Inflammatory macrophage (primary cell): ENCODE measurements around the gene PDS5B.
"Not testable (repeated sequence)": the region's sequence is repeated elsewhere in the genome, so short reads cannot be mapped to it uniquely, and the experiment has no call there.

ENCODE experiments used
- DNase-seq, 2 donors: peaks; one replicate each; pipeline ENCODE4 v3.0.0-alpha.2; 2020 to 2022

Gene PDS5B

GRCh38 chr13:32728327-32728726 lies 142.1 kb downstream of the PDS5B start:
- no peak for DNase-seq

GRCh38 chr13:32729097-32729496 lies 142.8 kb downstream of the PDS5B start:
- not testable (repeated sequence) for DNase-seq

DNA sequence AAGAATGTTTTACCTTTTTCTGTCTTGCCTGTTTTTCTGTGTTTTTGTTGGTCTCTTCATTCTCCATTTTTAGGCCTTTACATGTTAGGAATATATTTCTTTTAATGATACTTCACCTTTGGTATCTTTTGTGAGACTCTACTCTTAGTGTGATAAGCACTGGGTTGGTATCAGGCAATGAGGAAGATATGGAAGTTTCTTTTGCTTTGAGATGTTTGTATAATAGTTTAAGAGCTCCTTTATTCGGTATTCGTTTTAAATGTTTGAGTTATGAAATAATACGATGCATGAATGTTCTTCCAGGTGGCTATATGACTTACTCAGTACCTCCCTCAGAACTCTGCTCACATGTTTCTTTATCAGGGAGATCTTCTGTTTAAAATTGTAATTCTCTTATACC lies 144.8 kb downstream of the PDS5B start:
- DNase-seq: no peak

DNA sequence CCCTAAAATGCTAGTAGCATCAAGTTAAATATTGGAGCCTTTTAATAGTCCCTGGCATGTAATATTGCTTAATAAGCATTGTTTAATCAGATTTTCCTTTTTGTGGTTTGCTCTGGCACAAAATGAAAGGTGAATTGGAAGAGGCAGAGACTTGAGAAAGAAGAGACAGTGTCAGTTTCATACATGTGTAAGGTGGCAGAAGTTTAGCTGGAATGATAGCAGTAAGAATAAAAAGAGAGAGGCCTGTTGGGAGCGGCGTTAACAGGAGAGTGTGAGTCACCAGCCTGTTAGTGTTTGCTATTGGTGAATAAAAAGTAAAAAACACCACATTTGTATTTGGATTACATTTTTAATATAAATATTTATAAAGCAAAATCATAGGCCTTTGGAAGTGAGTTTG lies 145.3 kb downstream of the PDS5B start:
- no peak for DNase-seq

DNA sequence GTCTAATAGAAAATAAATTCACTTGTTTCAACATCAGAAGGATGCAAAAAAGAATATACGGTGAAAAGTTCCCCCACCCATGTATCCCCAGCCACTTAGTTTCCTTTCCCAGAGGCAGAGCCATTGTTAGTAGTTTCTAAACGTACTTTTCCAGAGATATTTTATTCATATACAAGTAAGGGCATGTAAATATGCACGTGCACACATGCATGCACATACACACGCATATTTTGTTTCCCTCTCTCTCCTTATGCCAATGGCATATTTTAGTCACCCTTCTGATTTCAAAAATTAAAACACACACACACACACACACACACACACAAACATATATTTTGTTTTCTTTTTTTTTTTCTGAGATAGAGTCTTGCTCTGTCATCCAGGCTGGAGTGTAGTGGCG lies 147.4 kb downstream of the PDS5B start:
- DNase-seq: no peak

- peak in 1 of 2 donors; percentile 14 for DNase-seq
Measured at GRCh38 chr13:32734511-32734910, 148.3 kb downstream of the PDS5B start.

GRCh38 chr13:32735859-32736258 lies 149.6 kb downstream of the PDS5B start:
- DNase-seq: no peak

GRCh38 chr13:32736648-32737047 lies 150.4 kb downstream of the PDS5B start:
- no peak for DNase-seq

GRCh38 chr13:32737111-32737571 lies 150.9 kb downstream of the PDS5B start:
- DNase-seq: no peak

DNA sequence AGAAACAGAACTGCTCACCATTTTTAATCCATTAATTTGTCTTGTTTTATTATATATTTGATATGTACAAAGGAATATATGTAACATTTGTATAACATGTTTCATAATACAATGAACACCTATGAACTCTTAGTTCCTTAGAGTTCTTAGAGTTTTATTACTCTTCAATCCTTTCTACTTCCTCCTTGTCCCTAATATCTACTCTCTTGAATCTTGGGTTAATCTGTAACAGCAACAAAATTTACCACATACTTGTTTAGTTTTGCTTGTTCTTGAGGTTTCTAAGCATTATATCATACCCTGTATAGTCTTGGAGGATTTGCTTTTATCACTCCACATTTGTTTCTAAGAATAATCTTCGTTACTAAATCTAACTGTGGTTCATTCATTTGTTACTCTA lies 151.4 kb downstream of the PDS5B start:
- DNase-seq: peak in 1 of 2 donors; percentile 7

DNA sequence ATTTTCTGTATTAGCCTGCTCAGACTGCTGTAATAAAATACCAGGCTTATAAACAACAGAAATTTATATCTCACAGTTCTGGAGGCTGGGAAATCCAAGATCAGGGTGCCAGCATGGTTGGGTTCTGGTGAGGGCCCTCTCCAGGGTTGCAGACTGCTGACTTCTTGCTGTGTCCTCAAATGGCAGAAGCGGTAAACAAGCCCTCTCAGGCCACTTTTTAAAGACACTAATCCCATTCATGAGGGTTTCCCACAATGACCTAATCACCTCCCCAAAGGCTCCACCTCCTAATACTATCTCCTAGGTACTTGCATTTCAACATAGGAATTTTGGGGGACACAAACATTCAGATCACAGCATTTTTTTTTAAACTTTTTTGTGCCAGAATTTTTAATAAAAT lies 159.3 kb downstream of the PDS5B start:
- no peak for DNase-seq

DNA sequence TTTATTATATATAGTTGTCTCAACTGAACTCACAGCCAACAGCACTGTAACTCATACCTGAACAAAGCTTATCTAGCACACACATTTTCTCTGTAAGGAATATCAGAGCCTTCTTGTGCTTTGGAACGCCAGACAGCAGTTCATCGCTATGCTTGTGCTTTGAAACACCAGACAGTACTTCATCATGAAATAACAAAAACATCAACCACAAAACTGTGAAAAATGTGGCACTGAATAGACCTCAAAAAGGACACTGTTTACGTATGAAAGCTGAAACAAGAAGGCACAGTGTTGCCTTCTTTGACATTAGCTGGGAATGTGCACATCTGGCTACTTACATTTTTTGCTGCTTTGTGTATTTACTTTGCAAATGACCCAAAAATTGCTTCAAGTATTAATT lies 160.2 kb downstream of the PDS5B start:
- DNase-seq: no peak

- no peak for DNase-seq
Measured at GRCh38 chr13:32748305-32748704, 162.1 kb downstream of the PDS5B start.

GRCh38 chr13:32751340-32751739 lies 165.1 kb downstream of the PDS5B start:
- no peak for DNase-seq

- DNase-seq: no peak
Measured at GRCh38 chr13:32752311-32752710, 166.1 kb downstream of the PDS5B start.

- DNase-seq: no peak
Measured at GRCh38 chr13:32752997-32753606, 166.8 kb downstream of the PDS5B start.

- no peak for DNase-seq
Measured at GRCh38 chr13:32754179-32754578, 167.9 kb downstream of the PDS5B start.

- no peak for DNase-seq
Measured at GRCh38 chr13:32759152-32759551, 172.9 kb downstream of the PDS5B start.

DNA sequence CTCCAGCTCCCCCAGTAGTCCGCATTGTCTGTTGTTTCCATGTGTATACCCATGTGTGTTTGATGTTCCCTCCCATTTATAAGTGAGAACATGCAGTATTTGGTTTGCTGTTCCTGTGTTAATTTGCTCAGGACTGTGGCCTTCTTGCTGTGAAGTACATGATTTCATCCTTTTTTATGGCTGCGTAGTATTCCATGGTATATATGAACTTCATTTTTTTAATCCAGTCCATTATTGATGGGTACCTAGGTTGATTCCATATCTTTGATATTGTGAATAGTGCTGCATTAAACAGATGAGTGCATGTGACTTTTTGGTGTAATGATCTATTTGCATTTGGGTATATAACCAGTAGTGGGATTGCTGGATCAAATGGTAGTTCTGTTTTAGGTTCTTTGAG lies 175.2 kb downstream of the PDS5B start:
- DNase-seq: no peak

GRCh38 chr13:32779119-32779518 lies 192.9 kb downstream of the PDS5B start:
- no peak for DNase-seq

DNA sequence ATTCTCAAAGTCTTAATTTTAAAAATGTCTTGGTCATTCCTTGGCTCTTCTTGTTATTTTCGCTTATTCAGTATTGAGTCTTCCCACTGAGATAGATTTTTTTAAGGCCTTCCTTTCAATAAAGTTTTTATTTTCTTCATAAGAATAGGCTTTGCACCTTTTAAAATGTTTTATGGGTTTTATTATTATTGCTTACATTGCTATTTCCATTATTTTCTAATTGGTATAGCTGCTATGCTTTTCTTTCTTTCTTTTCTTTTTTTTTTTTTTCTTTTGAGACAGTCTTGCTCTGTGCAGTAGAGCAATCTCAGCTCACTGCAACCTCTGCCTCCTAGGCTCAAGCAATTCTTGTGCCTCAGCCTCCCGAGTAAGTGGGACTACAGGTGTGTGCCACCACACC lies 195.7 kb downstream of the PDS5B start:
- DNase-seq: no peak

- DNase-seq: peak; percentile 7 to 8
Measured at GRCh38 chr13:32783067-32783466, 196.8 kb downstream of the PDS5B start.

DNA sequence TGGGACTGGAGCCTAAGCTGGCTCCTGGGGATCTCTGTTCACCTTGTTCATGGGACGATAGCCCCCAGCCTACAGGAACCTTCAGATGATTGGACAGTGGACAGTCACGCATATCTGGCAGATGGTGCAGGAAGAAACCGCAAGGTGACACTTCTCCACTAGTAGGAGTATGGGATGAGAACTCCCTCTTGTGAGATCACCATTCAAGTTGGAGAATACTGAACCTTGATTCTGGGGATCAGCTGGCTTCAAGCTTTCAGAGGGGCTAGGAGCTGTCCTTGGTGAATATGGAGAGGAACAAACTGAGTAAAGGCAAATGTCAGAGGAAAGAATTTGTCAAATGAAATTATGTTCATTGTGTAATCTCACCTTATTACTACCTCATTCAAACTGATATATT lies 204.5 kb downstream of the PDS5B start:
- no peak for DNase-seq

GRCh38 chr13:32791545-32792172 lies 205.4 kb downstream of the PDS5B start:
- no peak for DNase-seq

GRCh38 chr13:32796754-32797153 lies 210.5 kb downstream of the PDS5B start:
- DNase-seq: no peak
